Loucy (cell line): ENCODE results near the gene NTN1.

Experiments used
- CTCF ChIP-seq: fragments of 200-600 bp; sonication (generic); conservative IDR thresholded peaks from 2 replicates; pipeline ENCODE4 v1.5.1; 2014; ENCODE audit warnings: mild to moderate bottlenecking, antibody characterized with exemption, low read length
- EZH2phosphoT487 ChIP-seq: fragments of 200-600 bp; IDR thresholded peaks from 2 replicates; pipeline ENCODE4 v1.6.1; 2018; ENCODE audit warnings: antibody characterized with exemption, mild to moderate bottlenecking, moderate library complexity, borderline replicate concordance

GRCh38 chr17:9148905-9149525 lies 127.7 kb downstream of the NTN1 start:
- TF ChIP-seq CTCF, result no peak
- no peak for TF ChIP-seq EZH2phosphoT487
